ENCODE measurements around the gene CDKL2. TPM values are rescaled to one million over a fixed set of nuclear protein-coding genes. Genes with fewer than 3 reads are reported as not detected.

Gene CDKL2
- total RNA-seq, 2 donors from 2014 or later = 1.6 to 4.6 TPM

DNA sequence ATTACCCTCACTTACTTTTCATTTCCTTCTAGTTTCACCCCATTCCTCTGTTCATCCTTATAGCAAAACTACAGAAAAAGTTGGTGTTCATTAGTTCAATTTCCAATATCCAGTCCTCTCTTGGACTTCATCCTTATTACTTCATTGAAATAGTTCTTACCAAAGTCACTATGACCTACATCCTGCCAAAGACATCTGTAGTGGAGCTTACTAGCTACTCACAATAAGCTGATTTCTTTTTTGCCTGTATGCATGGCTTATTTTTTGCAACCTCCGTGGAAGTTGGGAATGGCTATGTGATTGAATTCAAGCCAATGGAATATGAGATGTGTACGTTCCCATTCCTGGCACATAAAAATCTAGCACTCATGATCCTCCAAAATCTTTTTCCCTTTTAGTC lies 4.6 kb upstream of the CDKL2 start:
- intact Hi-C loops (cut with DNase I) = no loop called here
- Histone ChIP-seq H3K27me3 (no peaks in the 10 kb centered on the region), H3K9me3 (no peaks in the 10 kb centered on the region), H3K36me3 (replicated peaks in 1 of 2; ENCODE audit: insufficient read depth in 1 of 2, low read depth in 2 of 2) (no peaks in the 10 kb centered on the region), H3K27ac (no peak overlapping the region), H3K4me1 (no peaks in the 10 kb centered on the region), H3K4me3 (no peak overlapping the region)
- DNase-seq (no peak), ATAC-seq (no peak)
- TF ChIP-seq, protein P1, sequence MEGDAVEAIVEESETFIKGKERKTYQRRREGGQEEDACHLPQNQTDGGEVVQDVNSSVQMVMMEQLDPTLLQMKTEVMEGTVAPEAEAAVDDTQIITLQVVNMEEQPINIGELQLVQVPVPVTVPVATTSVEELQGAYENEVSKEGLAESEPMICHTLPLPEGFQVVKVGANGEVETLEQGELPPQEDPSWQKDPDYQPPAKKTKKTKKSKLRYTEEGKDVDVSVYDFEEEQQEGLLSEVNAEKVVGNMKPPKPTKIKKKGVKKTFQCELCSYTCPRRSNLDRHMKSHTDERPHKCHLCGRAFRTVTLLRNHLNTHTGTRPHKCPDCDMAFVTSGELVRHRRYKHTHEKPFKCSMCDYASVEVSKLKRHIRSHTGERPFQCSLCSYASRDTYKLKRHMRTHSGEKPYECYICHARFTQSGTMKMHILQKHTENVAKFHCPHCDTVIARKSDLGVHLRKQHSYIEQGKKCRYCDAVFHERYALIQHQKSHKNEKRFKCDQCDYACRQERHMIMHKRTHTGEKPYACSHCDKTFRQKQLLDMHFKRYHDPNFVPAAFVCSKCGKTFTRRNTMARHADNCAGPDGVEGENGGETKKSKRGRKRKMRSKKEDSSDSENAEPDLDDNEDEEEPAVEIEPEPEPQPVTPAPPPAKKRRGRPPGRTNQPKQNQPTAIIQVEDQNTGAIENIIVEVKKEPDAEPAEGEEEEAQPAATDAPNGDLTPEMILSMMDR (IDR thresholded peaks at IDR 0.05) = no peak
- TF ChIP-seq POLR2A (IDR thresholded peaks at IDR 0.05) = no peak
- WGBS, 2 donors = 53 to 61% methylated on average over 2 of the region's 2 CpGs

DNA sequence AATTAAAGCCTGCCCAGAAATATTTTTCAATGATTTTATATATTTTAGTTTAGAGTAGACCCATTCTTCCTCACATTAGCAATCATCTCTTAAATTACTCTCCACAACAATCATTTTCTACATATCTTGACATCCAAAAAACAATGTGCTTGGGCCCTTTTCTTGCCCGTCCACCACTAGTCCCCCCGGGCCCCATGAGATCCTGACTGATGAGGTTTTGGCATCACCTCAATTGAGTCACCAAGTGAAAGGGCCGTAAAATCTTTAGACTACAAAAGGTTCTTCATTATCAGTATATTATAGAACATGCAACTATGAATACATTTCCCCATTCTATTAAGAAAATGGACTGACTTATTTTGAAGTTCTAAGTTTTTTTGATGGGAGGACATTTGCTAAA lies 4.0 kb upstream of the CDKL2 start:
- peaks cover 3% of the 10 kb centered on the region for H3K4me1 ChIP-seq
- ATAC-seq (no peak), DNase-seq (no peak)
- H3K27me3 ChIP-seq = no peaks in the 10 kb centered on the region
- 62 to 77% methylated on average over 3 of the region's 3 CpGs for WGBS, 2 donors
- intact Hi-C loops (cut with DNase I) = no loop called here
- no peaks in the 10 kb centered on the region for H3K9me3 ChIP-seq
- no peak overlapping the region for H3K4me3 ChIP-seq
- H3K27ac ChIP-seq = no peak overlapping the region
- H3K36me3 ChIP-seq (replicated peaks in 1 of 2; ENCODE audit: insufficient read depth in 1 of 2, low read depth in 2 of 2) = no peaks in the 10 kb centered on the region
- no peak for TF ChIP-seq POLR2A (IDR thresholded peaks at IDR 0.05)
- TF ChIP-seq, protein P1 (IDR thresholded peaks at IDR 0.05) = no peak

DNA sequence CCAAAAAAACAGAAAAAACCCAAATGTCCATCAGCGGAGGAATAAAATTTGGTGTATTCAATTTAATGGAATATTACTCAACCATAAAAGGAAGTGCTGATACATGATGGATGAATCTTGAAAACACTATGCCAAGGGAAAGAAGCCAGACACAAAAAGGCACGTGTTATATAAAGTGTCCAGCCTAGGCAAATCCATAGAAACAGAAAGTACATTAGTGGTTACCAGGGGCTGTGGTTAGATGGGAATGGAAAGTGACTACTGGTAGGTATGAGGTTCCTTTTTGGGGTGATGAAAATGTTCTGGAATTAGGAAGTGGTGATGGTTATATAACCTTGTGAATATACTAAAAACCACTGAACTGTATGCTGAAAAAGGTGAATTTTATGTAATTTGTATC lies 3.5 kb upstream of the CDKL2 start:
- H3K27me3 ChIP-seq = no peaks in the 10 kb centered on the region
- H3K27ac ChIP-seq = no peak overlapping the region
- H3K36me3 ChIP-seq (replicated peaks in 1 of 2; ENCODE audit: insufficient read depth in 1 of 2, low read depth in 2 of 2) = no peaks in the 10 kb centered on the region
- H3K4me3 ChIP-seq = no peak overlapping the region
- TF ChIP-seq POLR2A (IDR thresholded peaks at IDR 0.05) = no peak
- TF ChIP-seq, protein P1 (IDR thresholded peaks at IDR 0.05) = no peak
- H3K9me3 ChIP-seq = no peaks in the 10 kb centered on the region
- intact Hi-C loops (cut with DNase I) = no loop called here
- WGBS, 2 donors = 74 to 80% methylated on average over 2 of the region's 2 CpGs
- DNase-seq (no peak), ATAC-seq (no peak)
- peaks cover 3% of the 10 kb centered on the region for H3K4me1 ChIP-seq

DNA sequence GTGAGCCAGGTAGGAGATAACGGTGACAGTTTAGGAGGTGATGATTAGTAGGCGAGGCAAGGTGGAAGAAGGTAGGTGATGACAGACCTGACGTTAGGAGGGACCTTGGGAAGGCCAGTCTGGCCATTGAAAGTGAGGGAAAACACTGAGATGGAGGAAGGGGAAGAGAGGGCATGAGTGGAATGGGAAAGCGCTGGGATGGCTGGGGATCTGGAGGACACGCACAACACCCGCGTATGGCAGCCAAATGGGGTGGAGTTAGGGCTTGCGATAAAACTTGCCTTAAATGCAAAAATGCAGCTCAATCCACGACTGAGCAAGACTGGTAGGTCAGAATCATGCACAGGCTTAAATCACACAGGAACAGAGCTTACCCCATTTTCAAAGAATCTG lies 605 bp upstream of the CDKL2 start:
- Histone ChIP-seq H3K4me3 (peak overlapping the region in 1 of 2 donors; percentile 17), H3K9me3 (no peaks in the 10 kb centered on the region), H3K36me3 (replicated peaks in 1 of 2; ENCODE audit: insufficient read depth in 1 of 2, low read depth in 2 of 2) (no peaks in the 10 kb centered on the region), H3K27me3 (no peaks in the 10 kb centered on the region), H3K4me1 (peaks cover 3% of the 10 kb centered on the region), H3K27ac (peak overlapping the region in 3 of 4 donors; percentile 32 to 61 (median 56))
- ATAC-seq (no peak), DNase-seq (no peak)
- WGBS, 2 donors = 49 to 50% methylated on average over 9 of the region's 9 CpGs
- TF ChIP-seq POLR2A (IDR thresholded peaks at IDR 0.05) = no peak
- TF ChIP-seq, protein P1 (IDR thresholded peaks at IDR 0.05) = no peak
- intact Hi-C loops (cut with DNase I) = no loop called here

DNA sequence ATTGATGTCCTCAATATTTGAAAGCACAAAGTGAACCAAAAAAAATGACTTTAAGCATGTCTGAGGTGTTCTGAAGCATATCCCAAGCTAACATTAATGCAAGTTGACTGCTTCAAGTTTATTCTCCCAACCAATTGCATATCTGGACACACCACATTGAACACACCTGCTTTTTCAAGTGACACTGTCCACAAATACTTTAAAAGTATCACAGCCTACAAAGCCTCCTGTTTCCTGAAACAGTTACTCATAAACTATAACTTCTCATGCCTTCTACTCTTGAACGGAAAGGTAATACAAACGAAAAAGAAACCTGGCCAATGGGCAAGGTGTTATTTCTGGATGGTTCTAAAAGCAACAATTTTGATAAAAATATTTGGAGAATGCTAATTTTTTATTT lies 1.1 kb downstream of the CDKL2 start:
- DNase-seq (no peak), ATAC-seq (no peak)
- intact Hi-C loops (cut with DNase I) = no loop called here
- Histone ChIP-seq H3K4me3 (no peak overlapping the region), H3K27ac (no peak overlapping the region), H3K4me1 (peaks cover 3% of the 10 kb centered on the region), H3K9me3 (no peaks in the 10 kb centered on the region), H3K36me3 (replicated peaks in 1 of 2; ENCODE audit: insufficient read depth in 1 of 2, low read depth in 2 of 2) (no peaks in the 10 kb centered on the region), H3K27me3 (no peaks in the 10 kb centered on the region)
- WGBS, 2 donors = 29 to 43% methylated on average over 2 of the region's 2 CpGs
- TF ChIP-seq, protein P1 (IDR thresholded peaks at IDR 0.05) = no peak
- TF ChIP-seq POLR2A (IDR thresholded peaks at IDR 0.05) = no peak

All from body of pancreas (tissue), 4 donors.